GM18861 (cell line): ENCODE data around the gene ATP11C.
"Not testable (repeated sequence)": the region's sequence is repeated elsewhere in the genome, so short reads cannot be mapped to it uniquely, and the experiment has no call there.

Experiments
- ATAC-seq: cut with Tn5 transposase; IDR thresholded peaks from one replicate; pipeline ENCODE4 v1.9.1; 2021; ENCODE audit not compliant: unreplicated experiment

The ATP11C gene

DNA sequence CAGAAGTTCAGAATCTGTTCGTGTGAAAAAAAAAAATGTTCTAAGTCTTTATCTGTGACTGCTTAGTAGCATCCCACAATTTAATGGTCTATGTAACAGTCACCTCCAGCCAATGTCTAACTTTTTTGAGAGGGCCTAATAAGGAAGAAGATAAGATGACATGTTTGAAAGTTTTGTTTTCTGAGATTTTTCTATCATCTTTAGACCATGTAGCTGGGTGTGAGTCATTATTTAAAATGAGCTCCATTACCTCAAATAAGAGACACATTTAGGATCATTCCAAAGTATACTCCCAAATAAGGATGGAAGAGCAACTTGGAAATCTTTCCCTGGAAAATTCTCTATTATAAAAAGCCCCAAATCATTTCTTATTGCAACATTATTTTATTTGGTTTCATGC is 196.7 kb downstream of the ATP11C start:
- ATAC-seq = no peak

DNA sequence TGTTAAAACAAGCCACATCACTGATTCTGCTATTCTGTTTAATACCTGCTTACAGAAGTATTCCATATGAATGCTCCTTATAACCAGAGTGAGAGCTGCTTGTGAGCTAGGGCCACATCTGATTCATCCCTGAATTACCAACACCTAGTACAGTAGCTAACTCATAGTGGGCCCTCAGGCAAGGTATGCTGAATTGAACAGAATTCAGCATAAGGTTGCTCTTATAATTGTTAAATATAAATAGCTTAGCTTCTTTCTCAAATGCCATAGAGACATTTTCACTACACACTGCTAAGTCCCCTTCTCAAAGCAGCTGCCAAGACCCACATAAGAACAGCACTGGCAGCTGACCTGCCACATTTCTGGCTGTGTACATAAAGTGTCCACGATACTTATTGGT is 197.9 kb downstream of the ATP11C start:
- no peak for ATAC-seq

DNA sequence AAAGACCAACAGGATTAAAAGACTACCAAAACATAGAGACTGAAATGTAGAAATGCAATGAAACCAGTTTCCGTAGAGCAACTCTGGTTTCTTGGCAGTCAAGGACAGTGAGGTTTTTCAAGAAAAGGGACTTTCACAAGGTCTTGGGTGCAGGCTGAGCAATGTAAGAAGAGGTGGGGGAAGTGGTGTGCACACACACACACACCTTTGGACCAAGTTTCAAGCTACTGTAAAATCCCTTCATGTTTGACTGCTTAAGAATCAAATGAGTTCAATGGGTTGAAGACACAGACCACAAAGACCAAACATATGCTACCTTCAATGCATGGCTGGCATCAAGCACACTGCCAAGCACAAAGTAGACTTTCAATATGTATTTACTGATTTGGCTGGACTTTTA is 207.1 kb downstream of the ATP11C start:
- ATAC-seq = peak; percentile 85

DNA sequence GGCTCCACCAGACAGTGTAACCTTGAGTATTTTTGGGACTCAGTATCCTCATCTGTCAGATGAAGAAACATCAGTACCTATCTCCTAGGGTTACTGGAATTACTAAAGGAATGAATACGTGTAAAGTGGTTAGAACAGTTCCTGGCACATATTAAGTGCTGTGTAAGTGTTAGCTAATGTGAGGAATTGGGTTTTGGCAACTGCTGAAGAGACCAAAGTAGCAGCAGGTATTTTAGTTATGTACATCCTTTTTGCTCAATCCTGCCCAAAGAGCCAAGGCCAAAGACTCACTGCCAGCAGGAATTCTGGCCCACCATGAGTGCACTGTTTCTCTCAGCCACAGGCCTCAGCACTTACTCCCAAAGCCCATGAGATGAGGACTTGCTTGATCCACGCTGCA is 208.2 kb downstream of the ATP11C start:
- ATAC-seq = no peak

DNA sequence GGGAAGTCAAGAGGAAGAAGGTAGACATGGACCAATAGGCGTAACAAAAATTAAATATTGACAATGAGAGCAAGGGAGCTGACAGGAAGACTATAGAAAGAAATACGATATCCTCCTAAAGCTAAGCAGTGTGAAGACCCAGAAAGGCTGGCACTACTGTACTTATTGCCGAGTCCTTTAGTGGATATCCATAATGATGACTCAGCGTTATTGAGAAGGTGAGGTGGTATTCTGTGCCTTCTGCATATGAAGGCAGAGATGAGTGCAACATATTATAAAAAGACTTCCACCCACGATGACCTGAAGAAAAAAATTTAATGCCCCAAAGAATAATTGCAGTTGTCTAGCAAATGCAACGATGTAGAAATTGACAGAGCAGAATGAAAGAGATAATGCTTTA is 211.9 kb downstream of the ATP11C start:
- ATAC-seq = no peak

DNA sequence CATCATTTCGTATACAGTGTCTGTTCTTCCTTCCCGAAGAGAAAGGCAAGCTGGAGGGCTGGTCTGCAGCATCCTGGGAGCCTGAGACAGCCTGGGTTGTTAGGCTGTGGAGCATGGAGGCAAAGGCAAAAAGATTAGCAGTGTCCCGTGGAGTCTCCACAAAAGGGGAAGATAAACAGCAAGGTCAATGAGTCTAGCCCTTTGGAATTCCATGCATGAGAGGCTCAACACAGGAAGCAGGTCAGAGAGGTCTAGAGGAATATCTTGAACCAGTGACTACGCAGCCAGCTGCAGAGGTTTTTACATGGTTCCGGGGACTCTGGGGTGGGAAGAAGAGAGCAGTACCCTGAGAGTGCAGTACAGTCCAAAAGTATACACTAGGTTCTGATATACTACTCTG is 212.7 kb downstream of the ATP11C start:
- no peak for ATAC-seq

DNA sequence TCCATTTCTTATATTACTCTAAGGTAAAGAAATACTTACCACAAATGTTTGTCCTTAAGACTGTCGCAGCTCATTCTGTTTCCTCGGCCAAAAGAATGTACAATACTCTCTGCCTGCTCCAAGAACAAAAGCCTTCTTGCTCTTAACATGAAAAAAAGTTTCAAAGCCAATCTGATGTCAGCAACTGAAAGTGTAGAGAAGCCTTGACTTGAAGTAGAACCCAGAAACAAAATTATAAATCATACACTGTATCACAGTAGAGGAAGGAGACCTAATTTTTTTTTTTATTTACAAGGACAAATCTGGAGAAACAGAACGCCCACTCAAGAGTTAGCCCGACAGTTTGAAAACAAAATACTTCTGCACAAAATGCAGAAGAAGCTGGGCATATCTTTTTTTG is 224.8 kb downstream of the ATP11C start, which contains the start of gene MCF2:
MCF2 (minus strand) TSS at position 101 of the 400 bp plus-strand sequence. CDS start 56,423 bp downstream, outside the sequence.
- ATAC-seq = no peak

DNA sequence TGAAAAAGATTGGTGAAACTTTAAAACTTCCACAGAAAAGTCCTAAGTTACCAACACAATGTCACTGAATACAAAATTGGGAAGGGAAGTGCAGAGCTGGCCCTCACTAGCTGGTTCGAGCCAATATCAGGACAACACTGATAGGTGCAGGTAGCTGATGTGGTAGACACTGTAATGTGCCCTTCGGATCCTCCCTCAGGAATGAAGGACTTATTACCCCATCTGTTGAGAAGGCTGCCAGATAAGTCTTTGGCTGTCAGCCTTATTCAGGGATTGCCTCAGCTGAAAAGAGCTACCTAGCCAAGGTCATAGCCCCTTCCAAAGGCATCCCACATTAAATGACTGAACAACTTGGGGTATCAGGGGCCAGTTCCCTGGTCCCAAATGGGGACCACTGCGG is 230.2 kb downstream of the ATP11C start:
- no peak for ATAC-seq

DNA sequence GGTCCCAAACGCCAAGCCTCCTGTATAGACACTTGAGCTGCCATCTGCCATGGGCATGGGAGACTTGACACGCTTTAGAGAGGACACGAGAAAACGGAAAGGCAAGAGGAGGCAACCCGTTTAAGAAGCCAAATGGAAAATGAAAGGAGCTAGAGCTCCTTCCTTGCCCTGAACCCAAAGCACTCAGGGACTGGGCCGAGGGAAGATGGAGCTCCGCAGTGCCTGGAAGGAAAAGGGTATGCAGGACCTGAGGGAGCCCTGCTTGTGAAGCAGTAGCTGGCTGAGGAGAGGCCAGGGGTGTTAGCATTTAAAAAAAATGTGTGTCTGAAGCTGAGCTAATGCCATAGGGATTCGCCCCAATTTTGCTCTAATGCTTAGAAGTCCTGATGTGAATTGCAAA is 239.9 kb downstream of the ATP11C start:
- no peak for ATAC-seq

DNA sequence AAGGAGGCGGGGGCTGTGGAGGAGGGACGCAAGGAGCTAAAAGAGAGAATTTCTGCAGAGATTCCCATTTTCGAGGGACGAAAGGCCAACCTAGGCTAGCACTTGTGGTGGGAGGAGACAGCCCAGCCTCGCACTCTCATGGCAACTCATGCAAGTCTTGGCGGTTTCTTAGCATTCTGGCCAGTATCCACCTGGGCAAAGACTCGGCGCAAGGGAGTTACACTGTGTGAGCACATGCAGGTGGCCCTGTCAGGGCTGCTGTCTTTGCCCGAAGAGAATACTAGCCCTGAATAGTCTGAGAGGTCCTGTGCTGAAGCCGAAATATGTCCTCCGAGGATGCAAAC is 240.4 kb downstream of the ATP11C start:
- no peak for ATAC-seq

DNA sequence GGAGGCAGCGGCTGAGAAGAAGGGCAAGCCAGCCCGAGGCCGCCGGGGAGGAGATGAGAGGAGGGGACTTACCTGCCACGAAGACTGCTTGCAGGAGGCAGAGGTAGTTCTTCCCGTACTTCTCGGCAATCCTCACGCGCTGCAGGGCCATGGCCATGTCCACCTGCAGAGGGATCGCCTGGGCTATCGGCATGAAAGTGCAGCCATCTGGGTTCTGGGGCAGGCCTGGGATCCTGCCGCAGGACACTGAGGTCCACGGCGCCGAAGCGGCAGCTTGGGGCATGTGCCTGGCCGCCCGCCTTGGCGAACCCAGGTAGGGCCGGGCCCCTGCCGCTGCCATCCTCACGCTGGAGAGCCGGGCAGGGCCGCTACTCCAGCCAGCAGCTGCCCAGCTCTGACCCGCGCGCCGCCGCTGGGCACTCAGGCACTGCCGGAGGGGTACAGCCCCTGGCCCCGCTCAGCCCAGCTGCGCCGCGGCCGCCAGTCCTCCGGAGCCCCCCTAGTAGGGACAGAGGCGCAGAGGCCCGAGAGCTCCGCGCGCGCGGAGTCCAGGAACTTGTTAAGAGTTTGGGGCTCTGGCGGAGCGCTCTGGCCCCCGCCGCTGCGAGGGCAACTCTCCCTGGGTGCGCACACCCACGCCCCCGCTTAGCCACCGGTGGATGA is 240.9 kb downstream of the ATP11C start:
- ATAC-seq = no peak

DNA sequence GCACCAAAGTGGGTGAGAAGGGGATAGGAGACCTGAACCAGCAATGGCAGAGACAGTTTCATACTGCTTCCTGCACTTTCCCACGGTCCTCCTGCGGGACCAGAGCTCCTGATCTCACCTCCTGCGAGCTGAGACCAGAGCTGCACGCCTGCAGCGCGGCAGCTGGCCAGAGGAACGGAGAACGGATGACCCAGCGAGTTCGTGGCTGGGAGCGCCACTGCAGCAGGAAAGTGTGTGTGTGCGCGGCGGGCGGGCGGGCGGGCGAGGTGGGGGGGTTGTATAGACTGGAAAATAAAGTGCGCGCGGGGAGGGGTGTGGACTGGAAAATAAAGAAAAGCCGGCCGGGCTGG is 241.4 kb downstream of the ATP11C start:
- no peak for ATAC-seq

DNA sequence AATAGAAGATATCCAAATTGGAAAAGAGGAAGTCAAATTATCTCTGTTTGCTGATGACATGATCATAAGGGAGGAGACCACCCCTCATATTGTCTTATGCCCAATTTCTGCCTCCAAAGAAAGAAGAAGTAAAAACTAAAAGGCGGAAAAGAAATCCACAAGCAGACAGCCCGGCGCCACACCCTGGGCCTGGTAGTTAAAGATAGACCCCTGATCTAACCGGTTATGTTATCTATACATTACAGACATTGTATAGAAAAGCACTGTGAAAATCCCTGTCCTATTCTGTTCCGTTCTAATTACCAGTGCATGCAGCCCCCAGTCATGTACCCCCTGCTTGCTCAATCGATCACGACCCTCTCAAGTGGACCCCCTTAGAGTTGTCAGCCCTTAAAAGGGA is 247.7 kb downstream of the ATP11C start:
- ATAC-seq = not testable (repeated sequence)

DNA sequence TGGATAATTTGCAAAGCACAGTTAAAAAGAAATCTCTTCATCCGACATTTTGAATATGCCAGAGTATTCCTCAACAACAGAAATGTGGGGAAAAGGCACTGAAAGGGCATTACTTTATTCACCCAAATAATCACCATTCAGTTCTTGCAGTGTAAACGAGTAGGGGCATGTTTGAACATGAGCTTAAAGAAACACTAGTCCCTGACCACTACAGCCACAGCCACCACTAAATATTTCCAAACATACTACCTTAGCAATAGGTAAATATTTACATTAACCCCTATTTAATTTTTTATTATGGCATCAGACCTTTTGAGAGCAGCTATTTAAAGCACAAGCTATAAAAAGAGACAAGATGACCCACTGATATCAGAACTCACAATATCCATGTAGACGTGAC is 252.5 kb downstream of the ATP11C start:
- no peak for ATAC-seq
